SK-N-SH (cell line): ENCODE measurements around the gene RGR. TPM values are rescaled to one million over a fixed set of nuclear protein-coding genes. Genes with fewer than 3 reads are reported as not detected.
A peak's percentile ranks its signal among the peaks of the same experiment; 100 is the strongest.

ENCODE experiments used
- CTCF ChIA-PET: fragments of 300-600, 350-600 bp; formaldehyde crosslinking; extraction: SDS; loops from one replicate; lab custom pipeline; 2021; lab: Yijun Ruan, JAX
- POLR2A ChIA-PET: fragments of 350-600 bp; sonication (Branson Sonifier 250); formaldehyde crosslinking; extraction: SDS; loops from one replicate; lab custom pipeline; 2020; ENCODE audit warnings: antibody characterized with exemption, inconsistent platforms; lab: Yijun Ruan, JAX
- DNase-seq: peaks from one replicate; pipeline ENCODE4 v3.0.0; 2012
- H2AFZ ChIP-seq: fragments of 200-600 bp; sonication (generic); 2 replicates; pipeline ENCODE4 v1.8.1; 2016; ENCODE audit warnings: antibody characterized with exemption, mild to moderate bottlenecking, low read depth
- H3F3A ChIP-seq: fragments of 200-600 bp; sonication (generic); replicated peaks from 2 replicates; pipeline ENCODE3; 2016; ENCODE audit warnings: antibody characterized with exemption, mild to moderate bottlenecking; ENCODE audit not compliant: insufficient read depth
- H3K27ac ChIP-seq, 2 experiments: fragments of 200-500 bp in 1 of 2; fragments of 200-600 bp in 1 of 2; sonication (Bioruptor generic) in 1 of 2; sonication (generic), shearing (Covaris generic) in 1 of 2; 2 replicates each; pipeline versions ENCODE4 v1.5.1 to v1.6.1; 2014 to 2016; ENCODE audit warnings: low read depth in 2 of 2, inconsistent platforms in 1 of 2, low read length in 1 of 2, mild to moderate bottlenecking in 1 of 2, mixed read lengths in 1 of 2
- H3K27me3 ChIP-seq: fragments of 200-600 bp; sonication (generic), shearing (Covaris generic); 2 replicates; pipeline ENCODE4 v1.6.1; 2016; ENCODE audit warnings: mixed run types; ENCODE audit not compliant: insufficient read depth
- H3K36me3 ChIP-seq, 2 experiments: fragments of 200-500 bp in 1 of 2; fragments of 200-600 bp in 1 of 2; sonication (Bioruptor generic) in 1 of 2; sonication (generic) in 1 of 2; replicated peaks in 1 of 2; 2 replicates each; pipeline versions ENCODE3 to v1.5.1; 2014 to 2016; ENCODE audit warnings: low read length in 1 of 2, mild to moderate bottlenecking in 1 of 2; ENCODE audit not compliant: insufficient read depth in 2 of 2, control insufficient read depth in 1 of 2
- H3K4me1 ChIP-seq, 2 experiments: fragments of 200-500 bp in 1 of 2; fragments of 200-600 bp in 1 of 2; sonication (Bioruptor generic) in 1 of 2; sonication (generic), shearing (Covaris generic) in 1 of 2; 2 replicates each; pipeline versions ENCODE4 v1.5.1 to v1.6.1; 2014 to 2016; ENCODE audit warnings: low read depth in 1 of 2, low read length in 1 of 2, mixed run types in 1 of 2; ENCODE audit not compliant: insufficient read depth in 2 of 2, control insufficient read depth in 1 of 2
- H3K4me2 ChIP-seq: fragments of 200-600 bp; sonication (generic), shearing (Covaris generic); 2 replicates; pipeline ENCODE4 v1.6.1; 2017; ENCODE audit warnings: mixed run types
- H3K4me3 ChIP-seq, 2 experiments: fragments of 200-500 bp in 1 of 2; fragments of 200-600 bp in 1 of 2; sonication (Bioruptor generic) in 1 of 2; sonication (generic), shearing (Covaris generic) in 1 of 2; 2 replicates each; pipeline versions ENCODE4 v1.5.1 to v1.8.1; 2014 to 2016; ENCODE audit warnings: low read depth in 2 of 2, inconsistent platforms in 1 of 2, low read length in 1 of 2, mild to moderate bottlenecking in 1 of 2, mixed read lengths in 1 of 2, moderate library complexity in 1 of 2
- H3K79me2 ChIP-seq: fragments of 200-600 bp; sonication (generic); 2 replicates; pipeline ENCODE4 v1.8.1; 2017; ENCODE audit warnings: mild to moderate bottlenecking; ENCODE audit not compliant: insufficient read depth
- H3K9ac ChIP-seq: fragments of 200-600 bp; sonication (generic); 2 replicates; pipeline ENCODE4 v1.6.1; 2017; ENCODE audit warnings: mixed run types
- H3K9me2 ChIP-seq: fragments of 200-600 bp; sonication (generic); 2 replicates; pipeline ENCODE4 v1.6.1; 2017; ENCODE audit warnings: mixed run types
- H3K9me3 ChIP-seq: fragments of 200-600 bp; sonication (generic); 2 replicates; pipeline ENCODE4 v1.6.1; 2017; ENCODE audit warnings: mixed run types, mild to moderate bottlenecking, moderate library complexity
- H4K20me1 ChIP-seq: fragments of 200-600 bp; sonication (generic); 2 replicates; pipeline ENCODE4 v1.6.1; 2017; ENCODE audit warnings: mild to moderate bottlenecking, mixed run types; ENCODE audit not compliant: insufficient read depth
- EP300 ChIP-seq, 2 experiments: IDR thresholded peaks; 2 replicates each; pipeline versions ENCODE4 v1.4.0 to v1.6.1; 2012; ENCODE audit warnings: borderline replicate concordance in 1 of 2, low read depth in 1 of 2, low read length in 1 of 2
- FOSL2 ChIP-seq: IDR thresholded peaks from 2 replicates; pipeline ENCODE4 v1.4.0; 2012; ENCODE audit warnings: low read depth, mild to moderate bottlenecking, moderate library complexity, borderline replicate concordance
- JUND ChIP-seq: IDR thresholded peaks from 2 replicates; pipeline ENCODE4 v1.4.0; 2012
- MAX ChIP-seq: IDR thresholded peaks from 2 replicates; pipeline ENCODE4 v1.4.0; 2012; ENCODE audit warnings: low read depth
- MXI1 ChIP-seq: IDR thresholded peaks from 2 replicates; pipeline ENCODE4 v1.6.1; 2012; ENCODE audit warnings: mild to moderate bottlenecking, low read depth, low read length, improper control_type of control experiment
- PBX3 ChIP-seq: IDR thresholded peaks from 2 replicates; pipeline ENCODE4; 2012
- RXRA ChIP-seq: IDR thresholded peaks from 2 replicates; pipeline ENCODE4 v1.4.0; 2012; ENCODE audit warnings: low read depth, mild to moderate bottlenecking, borderline replicate concordance
- TCF12 ChIP-seq: IDR thresholded peaks from 2 replicates; pipeline ENCODE4 v1.4.0; 2012
- TEAD4 ChIP-seq: IDR thresholded peaks from 2 replicates; pipeline ENCODE4 v1.4.0; 2012; ENCODE audit warnings: mild to moderate bottlenecking, borderline replicate concordance; ENCODE audit not compliant: insufficient read depth
- ZBTB33 ChIP-seq: IDR thresholded peaks from 2 replicates; pipeline ENCODE4 v1.4.0; 2012; ENCODE audit warnings: low read depth, borderline replicate concordance
- WGBS: methylation state at CpG from one replicate; pipeline ENCODE4 v1.1.6; 2017; ENCODE audit warnings: low lambda C conversion rate; 5-methylcytosine and 5-hydroxymethylcytosine counted together
- polyA plus RNA-seq, 3 experiments: library from polyadenylated mRNA; depleted of rRNA; stranded (reverse); fragments of >200 nt; gene quantifications; 2 replicates each; pipeline ENCODE4 v1.2.3, GENCODE V29; 2012

The RGR gene
- polyA plus RNA-seq, 1 of the 3 experiments (the other 2 are of a cell fraction): not detected

GRCh38 chr10:84269162-84269561 is 24.3 kb downstream of the RGR start (continued):
- TF ChIP-seq RXRA (no peak), FOSL2 (no peak)

GRCh38 chr10:84269773-84270172 is 24.9 kb downstream of the RGR start:
- Histone ChIP-seq H3K36me3 (no peaks in the 10 kb centered on the region), H3K9me2 (no peaks in the 10 kb centered on the region), H3K27ac (no peak overlapping the region; a peak in 1 of 4 replicates), H3K4me1 (peaks cover 7 to 8% of the 10 kb centered on the region in 2 experiments; a peak in 3 of 4 replicates), H4K20me1 (no peaks in the 10 kb centered on the region), H3K27me3 (no peaks in the 10 kb centered on the region), H2AFZ (no peak overlapping the region), H3F3A (no peaks in the 10 kb centered on the region), H3K4me3 (no peak overlapping the region), H3K79me2 (no peaks in the 10 kb centered on the region), H3K9me3 (no peaks in the 10 kb centered on the region), H3K9ac (no peak overlapping the region), H3K4me2 (peak overlapping the region; percentile 38; the same call in 1 of the 2 replicates)
- peak; percentile 49; the same call in 1 of the 2 replicates for TF ChIP-seq FOSL2
- no peak for TF ChIP-seq MAX
- peak; percentile 55 for TF ChIP-seq TCF12
- peak; percentile 52 for TF ChIP-seq JUND
- TF ChIP-seq EP300 (IDR thresholded peaks at IDR 0.05; ENCODE audit: borderline replicate concordance in 1 of 2, low read depth in 1 of 2, low read length in 1 of 2): 0 out of 4 replicates have a peak, but pooled peaks of 1 of the 2 experiments have one; percentile 30
- no peak for TF ChIP-seq ZBTB33
- TF ChIP-seq TEAD4: 0 out of 2 replicates have a peak, but pooled peaks have one; percentile 14
- DNase-seq: no peak
- POLR2A ChIA-PET: no interaction called here
- WGBS: 13% methylated on average over 2 of the region's 2 CpGs
- CTCF ChIA-PET: interaction anchor here (0.9 to 11.2 kb wide), 2 partner anchors 105 to 270 kb away, joined by 3 to 201 read pairs; no protein-coding TSS in a partner anchor

GRCh38 chr10:84270708-84271107 is 25.9 kb downstream of the RGR start:
- 55% methylated on average over 1 of the region's 1 CpG for WGBS
- CTCF ChIA-PET: interaction anchor here (11.2 kb wide), 1 partner anchor 269 kb away, joined by 201 read pairs; no protein-coding TSS in a partner anchor

More at GRCh38 chr10:84270708-84271107, 25.9 kb downstream of the RGR start:
- Histone ChIP-seq H3K79me2 (no peaks in the 10 kb centered on the region), H3F3A (no peaks in the 10 kb centered on the region), H2AFZ (no peak overlapping the region), H3K9me3 (no peaks in the 10 kb centered on the region), H3K4me3 (no peak overlapping the region), H3K27ac (no peak overlapping the region), H3K9me2 (no peaks in the 10 kb centered on the region), H4K20me1 (no peaks in the 10 kb centered on the region), H3K4me1 (peaks cover 0 to 8% of the 10 kb centered on the region in 2 experiments; a peak in 2 of 4 replicates), H3K27me3 (no peaks in the 10 kb centered on the region), H3K9ac (no peak overlapping the region), H3K4me2 (no peak overlapping the region; the same call in 1 of the 2 replicates), H3K36me3 (no peaks in the 10 kb centered on the region)
- TF ChIP-seq MXI1: no peak
- TF ChIP-seq PBX3: no peak
- no peak for TF ChIP-seq TEAD4
- no peak for TF ChIP-seq ZBTB33
- no peak for DNase-seq
- POLR2A ChIA-PET: no interaction called here
